Metanephros (tissue), 2 donors: ENCODE measurements around the gene MEF2D. TPM values are rescaled to one million over a fixed set of nuclear protein-coding genes. Genes with fewer than 3 reads are reported as not detected.

Experiments used
- small RNA-seq: library from RNA; depleted of rRNA; stranded (forward); fragments of <200 nt; gene quantifications from one replicate; pipeline ENCODE3, GENCODE V24; 2014; ENCODE audit warnings: low replicate concordance
- total RNA-seq: library from RNA; depleted of rRNA; stranded (reverse); fragments of >200 nt; gene quantifications from one replicate; pipeline ENCODE4 v1.2.3, GENCODE V29; 2014

MEF2D gene
- total RNA-seq, result 31.0 TPM

DNA sequence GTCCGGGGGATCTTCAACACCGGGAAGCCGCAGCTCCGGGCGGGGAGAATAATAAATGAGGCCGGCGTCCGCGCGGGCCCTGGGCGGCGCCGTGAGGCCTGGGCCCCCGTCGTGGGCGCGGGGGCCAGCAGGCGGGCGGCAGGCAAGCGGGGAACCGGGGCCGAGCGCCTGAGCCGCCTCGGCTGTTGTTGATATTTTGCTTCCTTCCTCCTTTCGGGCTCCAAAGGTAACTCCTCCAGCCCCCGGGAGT, at the start of gene MEF2D:
Gene MEF2D (minus strand): TSS at position 233 of the 250 bp plus-strand sequence. CDS start 17,483 bp downstream, outside the sequence.

Small RNA genes within 50 kb of the gene (small RNA-seq; reads per million reads assigned to genes)
- not detected for gene MIR9-1
- not detected for gene RF00019

Other genes starting within 250 kb of the MEF2D start
- 56.5 TPM for gene SMG5, start 217.9 kb downstream of the MEF2D start, total RNA-seq
- 4.0 TPM for gene TMEM79, start 216.4 kb downstream of the MEF2D start, total RNA-seq
- gene GLMP, start 205.1 kb downstream of the MEF2D start, total RNA-seq, result 45.4 TPM
- not detected for gene VHLL, start 201.5 kb downstream of the MEF2D start, total RNA-seq
- gene CCT3, start 162.5 kb downstream of the MEF2D start, total RNA-seq, result 204 TPM
- gene TSACC, start 162.2 kb downstream of the MEF2D start, total RNA-seq, result not detected
- 7.6 TPM for gene RHBG, start 131.6 kb downstream of the MEF2D start, total RNA-seq
- 11.3 TPM for gene IQGAP3, start 71.8 kb upstream of the MEF2D start, total RNA-seq
- 0.58 TPM for gene TTC24, start 78.9 kb upstream of the MEF2D start, total RNA-seq
- 53.7 TPM for gene NAXE, start 91.0 kb upstream of the MEF2D start, total RNA-seq
- 9.6 TPM for gene GPATCH4, start 100.7 kb upstream of the MEF2D start, total RNA-seq
- 0.29 TPM for gene HAPLN2, start 118.6 kb upstream of the MEF2D start, total RNA-seq
- 0.18 TPM for gene BCAN, start 141.3 kb upstream of the MEF2D start, total RNA-seq
- 62.2 TPM for gene NES, start 176.6 kb upstream of the MEF2D start, total RNA-seq
- gene CRABP2, start 204.8 kb upstream of the MEF2D start, total RNA-seq, result 17.1 TPM
- 22.9 TPM for gene METTL25B, start 227.7 kb upstream of the MEF2D start, total RNA-seq
- gene ISG20L2, start 228.0 kb upstream of the MEF2D start, total RNA-seq, result 13.3 TPM
- 40.3 TPM for gene MRPL24, start 240.3 kb upstream of the MEF2D start, total RNA-seq